K562 (cell line): ENCODE results near the gene ITGB2. TPM values are rescaled to one million over a fixed set of nuclear protein-coding genes. Genes with fewer than 3 reads are reported as not detected.
A peak's percentile ranks its signal among the peaks of the same experiment; 100 is the strongest.

Source experiments
- BHLHE40 ChIP-seq: IDR thresholded peaks from 2 replicates; pipeline ENCODE4 v1.6.1; 2011; ENCODE audit warnings: low read length, improper control_type of control experiment
- CHCHD3 ChIP-seq: fragments of 250-450 bp; sonication (Bioruptor Pico); IDR thresholded peaks from 2 replicates; pipeline ENCODE4 v2.1.2; 2022; ENCODE audit warnings: mild to moderate bottlenecking
- CSDE1 ChIP-seq, 2 experiments: fragments of 450-650 bp; IDR thresholded peaks; 2 replicates each; pipeline ENCODE4 v1.6.1; 2016; ENCODE audit warnings: mild to moderate bottlenecking in 1 of 2
- FOXA1 ChIP-seq: fragments of 450-650 bp; IDR thresholded peaks from 2 replicates; pipeline ENCODE4 v1.6.1; 2016; ENCODE audit warnings: mild to moderate bottlenecking, borderline replicate concordance
- MED1 ChIP-seq: sonication (generic); formaldehyde crosslinking; IDR thresholded peaks from 2 replicates; pipeline ENCODE4 v1.8.1; 2023; ENCODE audit warnings: missing genetic modification reagents, borderline replicate concordance
- SRSF3 ChIP-seq: fragments of 200-400 bp; formaldehyde crosslinking; IDR thresholded peaks from 2 replicates; pipeline ENCODE4 v1.6.1; 2016; ENCODE audit warnings: mild to moderate bottlenecking, low read length, moderate library complexity; ENCODE audit not compliant: insufficient read depth
- SRSF7 ChIP-seq: fragments of 200-400 bp; formaldehyde crosslinking; optimal IDR thresholded peaks from 2 replicates; pipeline ENCODE3; 2017; ENCODE audit warnings: mild to moderate bottlenecking, low read depth, low read length
- polyA plus RNA-seq, 8 experiments: library from polyadenylated mRNA; depleted of rRNA in 4 of 8; stranded (reverse) in 5 of 8; unstranded in 3 of 8; fragments of >200 nt; fragmentation: Nextera tagmentation in 2 of 8; fragmentation: Illumina TruSeq in 1 of 8; extraction: Ambion mirVana in 2 of 8; extraction: Trizol in 1 of 8; gene quantifications; 2 replicates each; pipeline versions ENCODE4 v1.2.1 to v1.2.3, GENCODE V29; 2011 to 2014; ENCODE audit warnings: inconsistent platforms in 1 of 8, missing spikeins in 1 of 8
- total RNA-seq, 7 experiments: library from RNA; depleted of rRNA in 6 of 7; stranded (reverse); fragments of >200 nt in 6 of 7; fragmentation: Illumina TruSeq in 2 of 7; extraction: Trizol in 2 of 7; gene quantifications; 2 replicates each; pipeline versions ENCODE4 v1.2.1 to v1.2.3, GENCODE V29; 2011 to 2021; ENCODE audit warnings: low replicate concordance in 1 of 7
- TF ChIP-seq, protein P1 (sequence below): sonication (generic); formaldehyde crosslinking; IDR thresholded peaks from 2 replicates; pipeline ENCODE4 v1.8.1; 2023; ENCODE audit warnings: mild to moderate bottlenecking, missing genetic modification reagents
- TF ChIP-seq, protein P2 (sequence below): sonication (generic); formaldehyde crosslinking; IDR thresholded peaks from 2 replicates; pipeline ENCODE4 v1.8.1; 2023; ENCODE audit warnings: missing genetic modification reagents, mild to moderate bottlenecking, borderline replicate concordance
- TF ChIP-seq, protein P3 (sequence below), 3 experiments: IDR thresholded peaks in 2 of 3; conservative IDR thresholded peaks in 1 of 3; 2 replicates each; pipeline ENCODE4 v1.5.1; 2011 to 2012; ENCODE audit warnings: low read length in 3 of 3, mild to moderate bottlenecking in 3 of 3, control low read depth in 2 of 3, improper control_type of control experiment in 1 of 3, inconsistent platforms in 1 of 3, low read depth in 1 of 3, mixed read lengths in 1 of 3, moderate library complexity in 1 of 3; ENCODE audit not compliant: insufficient read depth in 2 of 3
- TF ChIP-seq, protein P4 (sequence below): fragments of 450-650 bp; IDR thresholded peaks from 2 replicates; pipeline ENCODE4 v1.6.1; 2018; ENCODE audit not compliant: partially characterized antibody
- TF ChIP-seq, protein P5 (sequence below): fragments of 450-650 bp; formaldehyde crosslinking; conservative IDR thresholded peaks from 2 replicates; pipeline ENCODE4 v1.4.0; 2022; ENCODE audit warnings: mild to moderate bottlenecking, missing genetic modification characterization

The ITGB2 gene
- total and polyA plus RNA-seq, 9 of the 15 experiments (the other 6 are each of a cell fraction or from before 2014, with no cell fraction given): 0.07 to 1.3 (median 0.51) TPM; not detected in 2

DNA sequence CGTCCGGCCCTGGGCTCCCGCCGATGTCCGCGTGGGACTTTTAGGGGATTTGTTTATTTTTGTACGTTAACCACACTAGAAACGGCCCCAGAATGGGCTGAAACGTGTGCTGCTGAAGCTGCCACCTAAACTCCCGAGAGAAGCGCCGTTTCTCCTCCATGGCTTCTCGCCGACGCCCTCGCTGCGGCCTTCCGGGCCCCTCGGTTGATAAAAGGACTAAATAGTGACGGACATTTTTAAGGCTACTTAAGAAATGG is 46.5 kb downstream of the ITGB2 start (continued):
- TF ChIP-seq, protein P1, sequence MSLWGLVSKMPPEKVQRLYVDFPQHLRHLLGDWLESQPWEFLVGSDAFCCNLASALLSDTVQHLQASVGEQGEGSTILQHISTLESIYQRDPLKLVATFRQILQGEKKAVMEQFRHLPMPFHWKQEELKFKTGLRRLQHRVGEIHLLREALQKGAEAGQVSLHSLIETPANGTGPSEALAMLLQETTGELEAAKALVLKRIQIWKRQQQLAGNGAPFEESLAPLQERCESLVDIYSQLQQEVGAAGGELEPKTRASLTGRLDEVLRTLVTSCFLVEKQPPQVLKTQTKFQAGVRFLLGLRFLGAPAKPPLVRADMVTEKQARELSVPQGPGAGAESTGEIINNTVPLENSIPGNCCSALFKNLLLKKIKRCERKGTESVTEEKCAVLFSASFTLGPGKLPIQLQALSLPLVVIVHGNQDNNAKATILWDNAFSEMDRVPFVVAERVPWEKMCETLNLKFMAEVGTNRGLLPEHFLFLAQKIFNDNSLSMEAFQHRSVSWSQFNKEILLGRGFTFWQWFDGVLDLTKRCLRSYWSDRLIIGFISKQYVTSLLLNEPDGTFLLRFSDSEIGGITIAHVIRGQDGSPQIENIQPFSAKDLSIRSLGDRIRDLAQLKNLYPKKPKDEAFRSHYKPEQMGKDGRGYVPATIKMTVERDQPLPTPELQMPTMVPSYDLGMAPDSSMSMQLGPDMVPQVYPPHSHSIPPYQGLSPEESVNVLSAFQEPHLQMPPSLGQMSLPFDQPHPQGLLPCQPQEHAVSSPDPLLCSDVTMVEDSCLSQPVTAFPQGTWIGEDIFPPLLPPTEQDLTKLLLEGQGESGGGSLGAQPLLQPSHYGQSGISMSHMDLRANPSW: no peak; the same call in 1 of the 2 replicates
- TF ChIP-seq, protein P2, sequence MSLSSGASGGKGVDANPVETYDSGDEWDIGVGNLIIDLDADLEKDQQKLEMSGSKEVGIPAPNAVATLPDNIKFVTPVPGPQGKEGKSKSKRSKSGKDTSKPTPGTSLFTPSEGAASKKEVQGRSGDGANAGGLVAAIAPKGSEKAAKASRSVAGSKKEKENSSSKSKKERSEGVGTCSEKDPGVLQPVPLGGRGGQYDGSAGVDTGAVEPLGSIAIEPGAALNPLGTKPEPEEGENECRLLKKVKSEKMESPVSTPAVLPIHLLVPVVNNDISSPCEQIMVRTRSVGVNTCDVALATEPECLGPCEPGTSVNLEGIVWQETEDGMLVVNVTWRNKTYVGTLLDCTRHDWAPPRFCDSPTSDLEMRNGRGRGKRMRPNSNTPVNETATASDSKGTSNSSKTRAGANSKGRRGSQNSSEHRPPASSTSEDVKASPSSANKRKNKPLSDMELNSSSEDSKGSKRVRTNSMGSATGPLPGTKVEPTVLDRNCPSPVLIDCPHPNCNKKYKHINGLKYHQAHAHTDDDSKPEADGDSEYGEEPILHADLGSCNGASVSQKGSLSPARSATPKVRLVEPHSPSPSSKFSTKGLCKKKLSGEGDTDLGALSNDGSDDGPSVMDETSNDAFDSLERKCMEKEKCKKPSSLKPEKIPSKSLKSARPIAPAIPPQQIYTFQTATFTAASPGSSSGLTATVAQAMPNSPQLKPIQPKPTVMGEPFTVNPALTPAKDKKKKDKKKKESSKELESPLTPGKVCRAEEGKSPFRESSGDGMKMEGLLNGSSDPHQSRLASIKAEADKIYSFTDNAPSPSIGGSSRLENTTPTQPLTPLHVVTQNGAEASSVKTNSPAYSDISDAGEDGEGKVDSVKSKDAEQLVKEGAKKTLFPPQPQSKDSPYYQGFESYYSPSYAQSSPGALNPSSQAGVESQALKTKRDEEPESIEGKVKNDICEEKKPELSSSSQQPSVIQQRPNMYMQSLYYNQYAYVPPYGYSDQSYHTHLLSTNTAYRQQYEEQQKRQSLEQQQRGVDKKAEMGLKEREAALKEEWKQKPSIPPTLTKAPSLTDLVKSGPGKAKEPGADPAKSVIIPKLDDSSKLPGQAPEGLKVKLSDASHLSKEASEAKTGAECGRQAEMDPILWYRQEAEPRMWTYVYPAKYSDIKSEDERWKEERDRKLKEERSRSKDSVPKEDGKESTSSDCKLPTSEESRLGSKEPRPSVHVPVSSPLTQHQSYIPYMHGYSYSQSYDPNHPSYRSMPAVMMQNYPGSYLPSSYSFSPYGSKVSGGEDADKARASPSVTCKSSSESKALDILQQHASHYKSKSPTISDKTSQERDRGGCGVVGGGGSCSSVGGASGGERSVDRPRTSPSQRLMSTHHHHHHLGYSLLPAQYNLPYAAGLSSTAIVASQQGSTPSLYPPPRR: peak; percentile 79; the same call in 1 of the 2 replicates
- TF ChIP-seq BHLHE40 (no peak), MED1 (CRISPR knock-in tag) (no peak), SRSF7 (no peak), CSDE1 (IDR thresholded peaks at IDR 0.05) (no peak), FOXA1 (no peak), CHCHD3 (CRISPR knock-in tag) (0 out of 2 replicates have a peak, but pooled peaks have one; percentile 53), SRSF3 (no peak)
- TF ChIP-seq, protein P3, sequence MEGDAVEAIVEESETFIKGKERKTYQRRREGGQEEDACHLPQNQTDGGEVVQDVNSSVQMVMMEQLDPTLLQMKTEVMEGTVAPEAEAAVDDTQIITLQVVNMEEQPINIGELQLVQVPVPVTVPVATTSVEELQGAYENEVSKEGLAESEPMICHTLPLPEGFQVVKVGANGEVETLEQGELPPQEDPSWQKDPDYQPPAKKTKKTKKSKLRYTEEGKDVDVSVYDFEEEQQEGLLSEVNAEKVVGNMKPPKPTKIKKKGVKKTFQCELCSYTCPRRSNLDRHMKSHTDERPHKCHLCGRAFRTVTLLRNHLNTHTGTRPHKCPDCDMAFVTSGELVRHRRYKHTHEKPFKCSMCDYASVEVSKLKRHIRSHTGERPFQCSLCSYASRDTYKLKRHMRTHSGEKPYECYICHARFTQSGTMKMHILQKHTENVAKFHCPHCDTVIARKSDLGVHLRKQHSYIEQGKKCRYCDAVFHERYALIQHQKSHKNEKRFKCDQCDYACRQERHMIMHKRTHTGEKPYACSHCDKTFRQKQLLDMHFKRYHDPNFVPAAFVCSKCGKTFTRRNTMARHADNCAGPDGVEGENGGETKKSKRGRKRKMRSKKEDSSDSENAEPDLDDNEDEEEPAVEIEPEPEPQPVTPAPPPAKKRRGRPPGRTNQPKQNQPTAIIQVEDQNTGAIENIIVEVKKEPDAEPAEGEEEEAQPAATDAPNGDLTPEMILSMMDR (IDR thresholded peaks at IDR 0.05 in 2 of 3, conservative IDR thresholded peaks at IDR 0.05 in 1 of 3; ENCODE audit: insufficient read depth in 2 of 3, low read depth in 1 of 3, low read length in 3 of 3): no peak
- TF ChIP-seq, protein P4, sequence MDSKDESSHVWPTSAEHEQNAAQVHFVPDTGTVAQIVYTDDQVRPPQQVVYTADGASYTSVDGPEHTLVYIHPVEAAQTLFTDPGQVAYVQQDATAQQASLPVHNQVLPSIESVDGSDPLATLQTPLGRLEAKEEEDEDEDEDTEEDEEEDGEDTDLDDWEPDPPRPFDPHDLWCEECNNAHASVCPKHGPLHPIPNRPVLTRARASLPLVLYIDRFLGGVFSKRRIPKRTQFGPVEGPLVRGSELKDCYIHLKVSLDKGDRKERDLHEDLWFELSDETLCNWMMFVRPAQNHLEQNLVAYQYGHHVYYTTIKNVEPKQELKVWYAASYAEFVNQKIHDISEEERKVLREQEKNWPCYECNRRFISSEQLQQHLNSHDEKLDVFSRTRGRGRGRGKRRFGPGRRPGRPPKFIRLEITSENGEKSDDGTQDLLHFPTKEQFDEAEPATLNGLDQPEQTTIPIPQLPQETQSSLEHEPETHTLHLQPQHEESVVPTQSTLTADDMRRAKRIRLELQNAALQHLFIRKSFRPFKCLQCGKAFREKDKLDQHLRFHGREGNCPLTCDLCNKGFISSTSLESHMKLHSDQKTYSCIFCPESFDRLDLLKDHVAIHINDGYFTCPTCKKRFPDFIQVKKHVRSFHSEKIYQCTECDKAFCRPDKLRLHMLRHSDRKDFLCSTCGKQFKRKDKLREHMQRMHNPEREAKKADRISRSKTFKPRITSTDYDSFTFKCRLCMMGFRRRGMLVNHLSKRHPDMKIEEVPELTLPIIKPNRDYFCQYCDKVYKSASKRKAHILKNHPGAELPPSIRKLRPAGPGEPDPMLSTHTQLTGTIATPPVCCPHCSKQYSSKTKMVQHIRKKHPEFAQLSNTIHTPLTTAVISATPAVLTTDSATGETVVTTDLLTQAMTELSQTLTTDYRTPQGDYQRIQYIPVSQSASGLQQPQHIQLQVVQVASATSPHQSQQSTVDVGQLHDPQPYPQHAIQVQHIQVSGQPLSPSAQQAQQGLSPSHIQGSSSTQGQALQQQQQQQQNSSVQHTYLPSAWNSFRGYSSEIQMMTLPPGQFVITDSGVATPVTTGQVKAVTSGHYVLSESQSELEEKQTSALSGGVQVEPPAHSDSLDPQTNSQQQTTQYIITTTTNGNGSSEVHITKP: no peak
- TF ChIP-seq, protein P5, sequence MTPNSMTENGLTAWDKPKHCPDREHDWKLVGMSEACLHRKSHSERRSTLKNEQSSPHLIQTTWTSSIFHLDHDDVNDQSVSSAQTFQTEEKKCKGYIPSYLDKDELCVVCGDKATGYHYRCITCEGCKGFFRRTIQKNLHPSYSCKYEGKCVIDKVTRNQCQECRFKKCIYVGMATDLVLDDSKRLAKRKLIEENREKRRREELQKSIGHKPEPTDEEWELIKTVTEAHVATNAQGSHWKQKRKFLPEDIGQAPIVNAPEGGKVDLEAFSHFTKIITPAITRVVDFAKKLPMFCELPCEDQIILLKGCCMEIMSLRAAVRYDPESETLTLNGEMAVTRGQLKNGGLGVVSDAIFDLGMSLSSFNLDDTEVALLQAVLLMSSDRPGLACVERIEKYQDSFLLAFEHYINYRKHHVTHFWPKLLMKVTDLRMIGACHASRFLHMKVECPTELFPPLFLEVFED: no peak
